ENCODE results near the gene TIPRL. TPM values are rescaled to one million over a fixed set of nuclear protein-coding genes. Genes with fewer than 3 reads are reported as not detected.

Gene TIPRL
- total and polyA plus RNA-seq, 2 donors (not counting 1 experiment from before 2014, with no cell fraction given): 5.1 to 24.9 TPM

DNA sequence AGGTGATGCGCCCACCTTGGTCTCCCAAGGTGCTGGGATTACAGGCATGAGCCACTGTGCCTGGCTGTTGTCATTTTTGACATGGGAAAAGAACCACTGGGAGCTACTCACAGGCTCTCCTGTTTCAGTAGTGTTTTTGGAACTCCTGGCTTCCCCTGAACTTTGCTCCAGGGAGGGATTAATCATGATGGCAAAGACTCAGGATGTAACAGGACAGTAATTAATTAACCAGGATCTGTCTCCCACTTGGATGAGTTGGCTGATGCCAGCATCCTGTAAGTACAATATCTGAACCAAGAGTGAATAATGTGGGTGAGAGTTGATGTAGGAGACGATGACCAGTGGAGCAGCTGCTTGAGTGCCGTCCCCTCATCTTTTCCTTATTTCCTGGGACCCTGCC lies 51.9 kb downstream of the TIPRL start:
- peaks cover 70% of the 10 kb centered on the region for H3K4me1 Mint-ChIP-seq
- DNase-seq (no peak), ATAC-seq (ENCODE audit: low read depth) (no peak)
- no peak overlapping the region for H3K27ac Mint-ChIP-seq
- H4K20me1 ChIP-seq (ENCODE audit: control insufficient read depth, insufficient read depth, low read length, poor library complexity, severe bottlenecking): peaks cover 90% of the 10 kb centered on the region
- H3K27me3 ChIP-seq (replicated peaks in 1 of 4; ENCODE audit: control extremely low read depth in 1 of 4, control insufficient read depth in 3 of 4, insufficient read depth in 4 of 4, low read length in 3 of 4): no peaks in the 10 kb centered on the region
- POLR2A ChIA-PET: interaction anchor here (0.7 kb wide), 1 partner anchor 38 kb away, joined by 3 read pairs; no protein-coding TSS in a partner anchor
- H3K4me3 Mint-ChIP-seq: no peak overlapping the region
- H3K79me2 ChIP-seq (ENCODE audit: control insufficient read depth, insufficient read depth, low read length): peaks cover 97% of the 10 kb centered on the region
- H3K27ac ChIP-seq (ENCODE audit: low read length in 2 of 2): no peak overlapping the region
- peaks cover 2 to 60% of the 10 kb centered on the region in 2 experiments for H3K36me3 ChIP-seq (replicated peaks in 1 of 2; ENCODE audit: control extremely low read depth in 1 of 2, control insufficient read depth in 1 of 2, extremely low read depth in 1 of 2, insufficient read depth in 2 of 2, low read length in 1 of 2)
- 95% methylated on average over 3 of the region's 3 CpGs for WGBS (ENCODE audit: insufficient coverage)
- H3K4me1 ChIP-seq (ENCODE audit: control insufficient read depth in 2 of 2, insufficient read depth in 2 of 2, low read length in 2 of 2): peaks cover 32 to 43% of the 10 kb centered on the region in 2 donors
- H3K9ac ChIP-seq (ENCODE audit: low read length): no peak overlapping the region
- no peak for TF ChIP-seq EZH2 (IDR thresholded peaks at IDR 0.05; ENCODE audit: borderline replicate concordance, insufficient read depth, low read depth, low read length, poor library complexity, severe bottlenecking)
- TF ChIP-seq, protein P1, sequence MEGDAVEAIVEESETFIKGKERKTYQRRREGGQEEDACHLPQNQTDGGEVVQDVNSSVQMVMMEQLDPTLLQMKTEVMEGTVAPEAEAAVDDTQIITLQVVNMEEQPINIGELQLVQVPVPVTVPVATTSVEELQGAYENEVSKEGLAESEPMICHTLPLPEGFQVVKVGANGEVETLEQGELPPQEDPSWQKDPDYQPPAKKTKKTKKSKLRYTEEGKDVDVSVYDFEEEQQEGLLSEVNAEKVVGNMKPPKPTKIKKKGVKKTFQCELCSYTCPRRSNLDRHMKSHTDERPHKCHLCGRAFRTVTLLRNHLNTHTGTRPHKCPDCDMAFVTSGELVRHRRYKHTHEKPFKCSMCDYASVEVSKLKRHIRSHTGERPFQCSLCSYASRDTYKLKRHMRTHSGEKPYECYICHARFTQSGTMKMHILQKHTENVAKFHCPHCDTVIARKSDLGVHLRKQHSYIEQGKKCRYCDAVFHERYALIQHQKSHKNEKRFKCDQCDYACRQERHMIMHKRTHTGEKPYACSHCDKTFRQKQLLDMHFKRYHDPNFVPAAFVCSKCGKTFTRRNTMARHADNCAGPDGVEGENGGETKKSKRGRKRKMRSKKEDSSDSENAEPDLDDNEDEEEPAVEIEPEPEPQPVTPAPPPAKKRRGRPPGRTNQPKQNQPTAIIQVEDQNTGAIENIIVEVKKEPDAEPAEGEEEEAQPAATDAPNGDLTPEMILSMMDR (IDR thresholded peaks at IDR 0.05): no peak
- H3K4me3 ChIP-seq (ENCODE audit: control extremely low read depth in 1 of 5, extremely low read depth in 1 of 5, insufficient read depth in 1 of 5, low read depth in 2 of 5, low read length in 4 of 5): no peak overlapping the region
- H3K27me3 Mint-ChIP-seq: no peaks in the 10 kb centered on the region
- no peak overlapping the region for H2AFZ ChIP-seq (ENCODE audit: insufficient read depth, low read depth, low read length, poor library complexity, severe bottlenecking)
- H3K9me3 ChIP-seq (ENCODE audit: control extremely low read depth in 1 of 3, control insufficient read depth in 2 of 3, insufficient read depth in 1 of 3, low read length in 2 of 3): no peaks in the 10 kb centered on the region
- CTCF ChIA-PET: interaction anchor here (0.8 kb wide), 1 partner anchor 9 kb away, joined by 3 read pairs; no protein-coding TSS in a partner anchor
- H3K4me2 ChIP-seq (replicated peaks; ENCODE audit: low read depth, low read length, poor library complexity, severe bottlenecking): no peak overlapping the region
- intact Hi-C loops (cut with micrococcal nuclease): no loop called here
- no peaks in the 10 kb centered on the region for H3K9me3 Mint-ChIP-seq (ENCODE audit: insufficient read depth)

DNA sequence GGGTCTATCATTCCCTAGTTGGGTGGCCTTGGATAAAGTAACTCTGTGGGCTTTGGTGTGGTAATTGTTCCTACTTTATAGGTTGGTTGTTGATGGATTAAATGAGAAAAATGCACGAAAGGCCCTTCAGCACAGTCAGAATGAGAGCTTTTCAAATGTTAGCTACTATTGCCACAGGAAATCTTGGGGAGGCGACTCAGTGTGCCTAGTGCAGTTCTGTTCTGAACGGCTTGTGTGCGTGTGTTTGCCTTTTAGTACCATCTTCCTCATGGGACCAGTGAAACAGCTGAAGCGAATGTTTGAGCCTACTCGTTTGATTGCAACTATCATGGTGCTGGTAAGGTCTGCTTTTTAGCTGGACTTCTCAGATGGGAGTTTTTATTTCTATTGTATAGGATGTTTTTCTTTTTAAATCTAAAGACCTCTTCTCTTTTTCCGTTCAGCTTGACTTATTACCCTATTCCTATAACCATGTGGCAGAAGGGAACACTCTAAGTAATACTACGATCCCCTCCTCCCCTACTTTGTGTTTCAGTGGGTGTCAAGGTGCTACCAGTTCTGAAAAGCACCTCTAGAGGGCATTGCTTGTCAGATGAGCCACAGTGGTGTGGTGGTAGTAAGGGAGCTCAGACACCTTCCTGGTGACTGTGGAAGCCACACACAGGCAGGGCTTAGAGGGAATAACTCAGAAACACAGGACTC lies 56.2 kb downstream of the TIPRL start:
- DNase-seq: peak; percentile 41
- no peaks in the 10 kb centered on the region for H3K27me3 ChIP-seq (replicated peaks in 1 of 4; ENCODE audit: control extremely low read depth in 1 of 4, control insufficient read depth in 3 of 4, insufficient read depth in 4 of 4, low read length in 3 of 4)
- Mint-ChIP-seq H3K9me3 (ENCODE audit: insufficient read depth) (no peaks in the 10 kb centered on the region), H3K27me3 (no peaks in the 10 kb centered on the region), H3K4me3 (no peak overlapping the region), H3K27ac (peak overlapping the region; percentile 0), H3K4me1 (peaks cover 37% of the 10 kb centered on the region)
- WGBS (ENCODE audit: insufficient coverage): 78% methylated on average over 3 of the region's 8 CpGs
- CTCF ChIA-PET: interaction anchor here (1.0 to 2.3 kb wide), 7 partner anchors 9 to 108 kb away, joined by 3 to 13 read pairs (median 3); partner anchors contain the start of gene SFT2D2
- H4K20me1 ChIP-seq (ENCODE audit: control insufficient read depth, insufficient read depth, low read length, poor library complexity, severe bottlenecking): peaks cover 85% of the 10 kb centered on the region
- peaks cover 3 to 17% of the 10 kb centered on the region in 2 donors for H3K4me1 ChIP-seq (ENCODE audit: control insufficient read depth in 2 of 2, insufficient read depth in 2 of 2, low read length in 2 of 2)
- H2AFZ ChIP-seq (ENCODE audit: insufficient read depth, low read depth, low read length, poor library complexity, severe bottlenecking): no peak overlapping the region
- H3K27ac ChIP-seq (ENCODE audit: low read length in 2 of 2): no peak overlapping the region
- no peak overlapping the region for H3K4me3 ChIP-seq (ENCODE audit: control extremely low read depth in 1 of 5, extremely low read depth in 1 of 5, insufficient read depth in 1 of 5, low read depth in 2 of 5, low read length in 4 of 5)
- H3K4me2 ChIP-seq (replicated peaks; ENCODE audit: low read depth, low read length, poor library complexity, severe bottlenecking): no peak overlapping the region
- peak; percentile 67 for ATAC-seq (ENCODE audit: low read depth)
- no peak overlapping the region for H3K9ac ChIP-seq (ENCODE audit: low read length)
- H3K79me2 ChIP-seq (ENCODE audit: control insufficient read depth, insufficient read depth, low read length): peaks cover 83% of the 10 kb centered on the region
- no peaks in the 10 kb centered on the region for H3K9me3 ChIP-seq (ENCODE audit: control extremely low read depth in 1 of 3, control insufficient read depth in 2 of 3, insufficient read depth in 1 of 3, low read length in 2 of 3)
- POLR2A ChIA-PET: no interaction called here
- TF ChIP-seq, protein P1 (IDR thresholded peaks at IDR 0.05): peak; percentile 61
- no peak for TF ChIP-seq EZH2 (IDR thresholded peaks at IDR 0.05; ENCODE audit: borderline replicate concordance, insufficient read depth, low read depth, low read length, poor library complexity, severe bottlenecking)
- H3K36me3 ChIP-seq (replicated peaks in 1 of 2; ENCODE audit: control extremely low read depth in 1 of 2, control insufficient read depth in 1 of 2, extremely low read depth in 1 of 2, insufficient read depth in 2 of 2, low read length in 1 of 2): peaks cover 2 to 92% of the 10 kb centered on the region in 2 experiments
- intact Hi-C loops (cut with micrococcal nuclease): no loop called here

Measured in B cell (primary cell).